ENCODE measurements around the gene NEK11.

DNA sequence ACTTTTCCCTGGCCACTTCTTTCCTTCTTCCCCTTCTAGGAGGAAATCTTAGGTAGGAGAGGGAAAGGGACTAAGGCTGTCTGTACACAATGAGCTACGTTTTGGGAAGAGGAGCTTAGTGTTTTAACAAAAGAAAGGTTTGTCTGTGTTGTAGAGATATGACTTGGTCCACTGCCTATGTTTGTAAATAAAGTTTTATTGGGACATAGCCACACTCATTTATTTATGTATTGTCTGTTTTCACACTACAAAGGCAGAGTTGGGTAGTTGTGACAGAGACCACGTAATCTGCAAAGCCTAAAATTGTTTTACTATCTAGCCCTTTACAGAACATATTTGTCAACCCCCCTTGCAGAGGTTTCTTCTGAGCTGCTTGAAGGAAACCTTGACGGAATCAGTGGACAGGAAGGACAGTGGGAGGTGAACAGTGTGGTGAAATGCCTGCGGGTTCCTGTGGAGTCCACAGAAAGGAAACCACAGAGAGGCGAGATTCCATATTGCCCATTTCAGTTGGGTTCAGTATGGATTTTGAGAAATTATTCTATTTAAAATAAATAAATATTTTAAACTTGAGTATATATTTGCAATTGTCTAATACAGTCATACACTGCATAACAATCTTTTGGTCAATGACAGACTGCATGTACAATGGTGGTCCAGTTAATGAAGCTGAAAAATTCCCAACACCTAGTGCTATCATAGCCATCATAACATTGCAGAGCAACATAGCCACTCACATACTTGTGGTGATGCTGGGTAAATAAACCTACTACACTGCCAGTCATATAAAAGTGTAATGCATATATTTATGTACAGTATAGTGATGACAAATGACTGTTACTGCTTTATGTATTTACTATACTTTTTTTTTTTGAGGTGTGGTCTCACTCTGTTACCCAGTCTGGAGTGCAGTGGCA lies 197.0 kb downstream of the NEK11 start:
- TF ChIP-seq, protein P1, sequence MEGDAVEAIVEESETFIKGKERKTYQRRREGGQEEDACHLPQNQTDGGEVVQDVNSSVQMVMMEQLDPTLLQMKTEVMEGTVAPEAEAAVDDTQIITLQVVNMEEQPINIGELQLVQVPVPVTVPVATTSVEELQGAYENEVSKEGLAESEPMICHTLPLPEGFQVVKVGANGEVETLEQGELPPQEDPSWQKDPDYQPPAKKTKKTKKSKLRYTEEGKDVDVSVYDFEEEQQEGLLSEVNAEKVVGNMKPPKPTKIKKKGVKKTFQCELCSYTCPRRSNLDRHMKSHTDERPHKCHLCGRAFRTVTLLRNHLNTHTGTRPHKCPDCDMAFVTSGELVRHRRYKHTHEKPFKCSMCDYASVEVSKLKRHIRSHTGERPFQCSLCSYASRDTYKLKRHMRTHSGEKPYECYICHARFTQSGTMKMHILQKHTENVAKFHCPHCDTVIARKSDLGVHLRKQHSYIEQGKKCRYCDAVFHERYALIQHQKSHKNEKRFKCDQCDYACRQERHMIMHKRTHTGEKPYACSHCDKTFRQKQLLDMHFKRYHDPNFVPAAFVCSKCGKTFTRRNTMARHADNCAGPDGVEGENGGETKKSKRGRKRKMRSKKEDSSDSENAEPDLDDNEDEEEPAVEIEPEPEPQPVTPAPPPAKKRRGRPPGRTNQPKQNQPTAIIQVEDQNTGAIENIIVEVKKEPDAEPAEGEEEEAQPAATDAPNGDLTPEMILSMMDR (optimal IDR thresholded peaks at IDR 0.05 in 1 of 3, IDR thresholded peaks at IDR 0.05 in 1 of 3, conservative IDR thresholded peaks at IDR 0.05 in 1 of 3; ENCODE audit: extremely low read depth in 1 of 3, insufficient read depth in 2 of 3, low read length in 3 of 3) = no peak
- TF ChIP-seq EZH2 (IDR thresholded peaks at IDR 0.05; ENCODE audit: low read length) = no peak

Data from keratinocyte (primary cell).